ENCODE results near the gene SLC5A10.

DNA sequence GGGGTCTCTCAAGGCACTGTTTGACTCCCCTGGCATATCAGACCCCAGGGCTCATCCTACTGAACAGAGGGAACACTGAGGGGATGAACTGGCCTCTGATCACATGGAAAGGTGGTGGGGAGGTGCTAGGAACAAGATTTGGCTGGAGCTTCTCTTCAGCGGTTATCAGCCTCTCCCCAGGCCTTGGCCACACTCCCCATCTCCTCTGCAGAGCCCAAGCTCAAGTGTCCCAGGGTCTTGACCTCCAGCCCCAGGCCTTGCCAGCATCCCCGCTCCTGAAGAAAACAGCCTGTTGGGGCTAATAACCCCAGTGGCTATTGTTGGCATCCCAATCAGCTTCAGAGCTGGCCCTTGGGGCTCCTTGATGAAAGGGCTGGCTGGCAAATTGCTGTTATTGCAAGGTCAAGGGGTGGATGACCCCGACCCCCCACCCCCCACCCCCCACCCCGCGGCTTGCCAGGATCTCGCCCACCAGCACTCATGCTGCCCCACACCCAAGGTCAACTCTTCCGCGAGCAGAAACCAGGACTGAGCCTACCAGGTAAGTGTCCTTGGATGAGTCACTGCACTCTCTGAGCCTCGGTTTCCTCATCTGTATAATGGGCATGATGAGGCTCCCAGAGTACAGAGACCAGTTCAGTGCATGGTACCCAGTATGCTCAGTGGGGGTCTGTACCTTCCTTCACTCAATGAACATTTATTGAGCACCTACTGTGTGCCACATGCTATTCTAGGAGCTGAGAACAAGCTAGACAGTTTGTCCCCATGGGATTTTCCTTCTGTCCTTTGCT lies 71.4 kb downstream of the SLC5A10 start:
- TF ChIP-seq, protein P1, sequence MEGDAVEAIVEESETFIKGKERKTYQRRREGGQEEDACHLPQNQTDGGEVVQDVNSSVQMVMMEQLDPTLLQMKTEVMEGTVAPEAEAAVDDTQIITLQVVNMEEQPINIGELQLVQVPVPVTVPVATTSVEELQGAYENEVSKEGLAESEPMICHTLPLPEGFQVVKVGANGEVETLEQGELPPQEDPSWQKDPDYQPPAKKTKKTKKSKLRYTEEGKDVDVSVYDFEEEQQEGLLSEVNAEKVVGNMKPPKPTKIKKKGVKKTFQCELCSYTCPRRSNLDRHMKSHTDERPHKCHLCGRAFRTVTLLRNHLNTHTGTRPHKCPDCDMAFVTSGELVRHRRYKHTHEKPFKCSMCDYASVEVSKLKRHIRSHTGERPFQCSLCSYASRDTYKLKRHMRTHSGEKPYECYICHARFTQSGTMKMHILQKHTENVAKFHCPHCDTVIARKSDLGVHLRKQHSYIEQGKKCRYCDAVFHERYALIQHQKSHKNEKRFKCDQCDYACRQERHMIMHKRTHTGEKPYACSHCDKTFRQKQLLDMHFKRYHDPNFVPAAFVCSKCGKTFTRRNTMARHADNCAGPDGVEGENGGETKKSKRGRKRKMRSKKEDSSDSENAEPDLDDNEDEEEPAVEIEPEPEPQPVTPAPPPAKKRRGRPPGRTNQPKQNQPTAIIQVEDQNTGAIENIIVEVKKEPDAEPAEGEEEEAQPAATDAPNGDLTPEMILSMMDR (IDR thresholded peaks at IDR 0.05 in 8 of 11, conservative IDR thresholded peaks at IDR 0.05 in 3 of 11): no peak
- TF ChIP-seq POLR2A (IDR thresholded peaks at IDR 0.05) (no peak), POLR2AphosphoS5 (IDR thresholded peaks at IDR 0.05) (no peak)
